H1 (cell line): ENCODE results near the gene HSPB1. TPM values are rescaled to one million over a fixed set of nuclear protein-coding genes. Genes with fewer than 3 reads are reported as not detected.

ENCODE experiments used
- CTCF ChIA-PET: fragments of 300-600 bp; sonication (Branson Sonifier 250); formaldehyde crosslinking; loops from one replicate; lab custom pipeline; 2021; ENCODE audit not compliant: partially characterized antibody; lab: Charles Lee
- POLR2A ChIA-PET: fragments of 300-600 bp; sonication (Branson Sonifier 250); formaldehyde crosslinking; loops from one replicate; lab custom pipeline; 2021; ENCODE audit warnings: inconsistent platforms; ENCODE audit not compliant: partially characterized antibody; lab: Charles Lee
- DNase-seq, 2 experiments: peaks; one replicate each; pipeline versions ENCODE4 v3.0.0 to v3.0.0-alpha.2; 2010 to 2022; ENCODE audit warnings: low spot score in 2 of 2, low read depth in 1 of 2, mixed read lengths in 1 of 2
- FAIRE-seq: peaks from 2 replicates; lab custom pipeline; 2011; peaks lifted over from hg19 to GRCh38; lab: Jason Lieb, UNC
- H2AFZ ChIP-seq: 2 replicates; pipeline ENCODE4 v1.8.1; 2012; ENCODE audit warnings: low read length, inconsistent platforms
- H2AK5ac ChIP-seq: 2 replicates; pipeline ENCODE4 v1.6.1; 2013; ENCODE audit warnings: low read depth, low read length
- H2BK120ac ChIP-seq: replicated peaks from 2 replicates; pipeline ENCODE3; 2013; ENCODE audit warnings: low read depth, low read length, inconsistent platforms
- H2BK12ac ChIP-seq: 2 replicates; pipeline ENCODE4 v1.6.1; 2013; ENCODE audit warnings: low read depth, low read length
- H2BK15ac ChIP-seq: 2 replicates; pipeline ENCODE4 v1.6.1; 2013; ENCODE audit warnings: low read length
- H2BK20ac ChIP-seq: 2 replicates; pipeline ENCODE4 v1.6.1; 2013; ENCODE audit warnings: low read length
- H2BK5ac ChIP-seq: 2 replicates; pipeline ENCODE4 v1.6.1; 2013; ENCODE audit warnings: low read depth, low read length
- H3K14ac ChIP-seq: 2 replicates; pipeline ENCODE4 v1.6.1; 2013; ENCODE audit warnings: inconsistent platforms; ENCODE audit not compliant: insufficient read length
- H3K18ac ChIP-seq: 2 replicates; pipeline ENCODE4 v1.6.1; 2013; ENCODE audit warnings: low read length; ENCODE audit errors: extremely low read depth
- H3K23ac ChIP-seq: 2 replicates; pipeline ENCODE4 v1.6.1; 2013; ENCODE audit warnings: inconsistent platforms; ENCODE audit not compliant: insufficient read length
- H3K23me2 ChIP-seq: 2 replicates; pipeline ENCODE4 v1.6.1; 2013; ENCODE audit warnings: low read depth, low read length
- H3K27ac ChIP-seq: 2 replicates; pipeline ENCODE4 v1.6.1; 2011; ENCODE audit warnings: low read depth, low read length, inconsistent platforms
- H3K27me3 ChIP-seq, 4 experiments: replicated peaks in 1 of 4; 1 replicate in 1 of 4; 2 replicates in 3 of 4; pipeline versions ENCODE4 v1.6.1 to v1.8.1; 2011 to 2013; ENCODE audit warnings: low read length in 3 of 4, mild to moderate bottlenecking in 3 of 4, inconsistent platforms in 2 of 4, mixed read lengths in 2 of 4, moderate library complexity in 1 of 4; ENCODE audit not compliant: control insufficient read depth in 3 of 4, insufficient read depth in 3 of 4; ENCODE audit errors: extremely low read depth in 1 of 4
- H3K36me3 ChIP-seq, 4 experiments: 2 replicates each; pipeline versions ENCODE4 v1.6.1 to v1.8.1; 2011 to 2013; ENCODE audit warnings: mild to moderate bottlenecking in 4 of 4, low read length in 3 of 4, moderate library complexity in 2 of 4, control low read depth in 1 of 4, inconsistent platforms in 1 of 4; ENCODE audit not compliant: insufficient read depth in 4 of 4, control insufficient read depth in 2 of 4
- H3K4ac ChIP-seq: replicated peaks from 2 replicates; pipeline ENCODE3; 2013; ENCODE audit warnings: low read length, low read depth, mixed read lengths, inconsistent platforms; ENCODE audit not compliant: insufficient read length
- H3K4me1 ChIP-seq, 4 experiments: replicated peaks in 1 of 4; 1 replicate in 1 of 4; 2 replicates in 3 of 4; pipeline versions ENCODE4 v1.6.1 to v1.8.1; 2011 to 2013; ENCODE audit warnings: low read length in 3 of 4, inconsistent platforms in 2 of 4, mixed read lengths in 1 of 4; ENCODE audit not compliant: insufficient read depth in 4 of 4, control insufficient read depth in 3 of 4
- H3K4me2 ChIP-seq, 2 experiments: 2 replicates each; pipeline versions ENCODE4 v1.6.1 to v1.8.1; 2011 to 2013; ENCODE audit warnings: low read depth in 2 of 2, low read length in 2 of 2, control low read depth in 1 of 2, inconsistent platforms in 1 of 2, mild to moderate bottlenecking in 1 of 2; ENCODE audit not compliant: insufficient read depth in 1 of 2
- H3K4me3 ChIP-seq, 4 experiments: fragments of 200-600, 300-600 bp in 1 of 4; sonication (generic), shearing (Covaris generic), sonication (Bioruptor Twin) in 1 of 4; 2 replicates each; pipeline versions ENCODE4 v1.5.1 to v1.8.1; 2011 to 2016; ENCODE audit warnings: low read length in 4 of 4, low read depth in 3 of 4, control low read depth in 2 of 4, inconsistent platforms in 2 of 4, mild to moderate bottlenecking in 2 of 4, mixed read lengths in 1 of 4, moderate library complexity in 1 of 4; ENCODE audit not compliant: insufficient read depth in 2 of 4; ENCODE audit errors: extremely low read depth in 1 of 4
- H3K56ac ChIP-seq: replicated peaks from 2 replicates; pipeline ENCODE3; 2013; ENCODE audit warnings: low read depth, mild to moderate bottlenecking, mixed read lengths, low read length, inconsistent platforms; ENCODE audit not compliant: insufficient read length
- H3K79me1 ChIP-seq: 2 replicates; pipeline ENCODE4 v1.6.1; 2013; ENCODE audit warnings: low read depth, low read length, control low read depth
- H3K79me2 ChIP-seq, 2 experiments: 2 replicates each; pipeline versions ENCODE4 v1.6.1 to v1.8.1; 2012 to 2013; ENCODE audit warnings: low read length in 2 of 2, mild to moderate bottlenecking in 2 of 2, inconsistent platforms in 1 of 2; ENCODE audit not compliant: insufficient read depth in 2 of 2, control insufficient read depth in 1 of 2
- H3K9ac ChIP-seq, 4 experiments: replicated peaks in 1 of 4; 1 replicate in 1 of 4; 2 replicates in 3 of 4; pipeline versions ENCODE4 v1.6.1 to v1.8.1; 2011 to 2013; ENCODE audit warnings: low read depth in 3 of 4, low read length in 3 of 4, control low read depth in 2 of 4, mild to moderate bottlenecking in 2 of 4, moderate library complexity in 2 of 4, inconsistent platforms in 1 of 4; ENCODE audit errors: extremely low read depth in 1 of 4
- H3K9me3 ChIP-seq, 2 experiments: 2 replicates each; pipeline versions ENCODE4 v1.6.1 to v1.8.1; 2012 to 2013; ENCODE audit warnings: mild to moderate bottlenecking in 2 of 2, moderate library complexity in 2 of 2, control low read depth in 1 of 2, inconsistent platforms in 1 of 2, low read depth in 1 of 2, low read length in 1 of 2, mixed read lengths in 1 of 2; ENCODE audit not compliant: insufficient read depth in 2 of 2
- H4K20me1 ChIP-seq, 2 experiments: replicated peaks in 1 of 2; 2 replicates each; pipeline versions ENCODE3 to v1.8.1; 2011 to 2013; ENCODE audit warnings: inconsistent platforms in 2 of 2, low read length in 2 of 2, mild to moderate bottlenecking in 1 of 2; ENCODE audit not compliant: insufficient read depth in 2 of 2, control insufficient read depth in 1 of 2
- H4K5ac ChIP-seq: 2 replicates; pipeline ENCODE4 v1.6.1; 2013; ENCODE audit warnings: low read length, low read depth, mixed read lengths, inconsistent platforms; ENCODE audit not compliant: insufficient read length
- H4K8ac ChIP-seq: 2 replicates; pipeline ENCODE4 v1.8.0; 2013; ENCODE audit warnings: mild to moderate bottlenecking, moderate library complexity, low read length, inconsistent platforms; ENCODE audit not compliant: insufficient read depth; ENCODE audit errors: extremely low read depth
- H4K91ac ChIP-seq: replicated peaks from 2 replicates; pipeline ENCODE3; 2013; ENCODE audit warnings: low read length, mixed read lengths, inconsistent platforms; ENCODE audit not compliant: insufficient read length
- CEBPB ChIP-seq: IDR thresholded peaks from 2 replicates; pipeline ENCODE4 v1.6.1; 2012; ENCODE audit warnings: low read depth, low read length
- CTCF ChIP-seq, 3 experiments: IDR thresholded peaks; 1 replicate in 2 of 3; 2 replicates in 1 of 3; pipeline versions ENCODE4 v1.5.1 to v1.6.1; 2011; ENCODE audit warnings: low read length in 3 of 3, mild to moderate bottlenecking in 3 of 3, inconsistent platforms in 2 of 3, low read depth in 1 of 3, moderate library complexity in 1 of 3; ENCODE audit not compliant: insufficient read depth in 1 of 3; ENCODE audit errors: control extremely low read depth in 1 of 3
- EGR1 ChIP-seq: IDR thresholded peaks from 2 replicates; pipeline ENCODE4 v1.6.1; 2011; ENCODE audit warnings: low read depth, low read length, borderline replicate concordance
- KDM4A ChIP-seq: IDR thresholded peaks from one replicate; pipeline ENCODE4 v1.7.1; 2012; ENCODE audit warnings: low read depth, mild to moderate bottlenecking, moderate library complexity, low read length, inconsistent platforms; ENCODE audit not compliant: severe bottlenecking
- SP4 ChIP-seq: IDR thresholded peaks from 2 replicates; pipeline ENCODE4 v1.6.1; 2012; ENCODE audit warnings: low read length, inconsistent platforms
- SRF ChIP-seq: IDR thresholded peaks from 2 replicates; pipeline ENCODE4 v1.6.1; 2011; ENCODE audit warnings: mild to moderate bottlenecking, low read depth, low read length, moderate library complexity
- WGBS, 2 experiments: shearing (Covaris generic) in 1 of 2; methylation state at CpG; one replicate each; pipeline versions ENCODE4 v1.1.6 to v1.1.7; 2013 to 2015; ENCODE audit warnings: low lambda C conversion rate in 2 of 2, mixed read lengths in 2 of 2, inconsistent platforms in 1 of 2, low coverage in 1 of 2, missing lambda C conversion rate in 1 of 2; ENCODE audit not compliant: insufficient replicate concordance in 2 of 2, insufficient coverage in 1 of 2, insufficient read length in 1 of 2; ENCODE audit errors: extremely low coverage in 1 of 2, missing lambda C conversion rate in 1 of 2; 5-methylcytosine and 5-hydroxymethylcytosine counted together
- polyA plus RNA-seq, 7 experiments: library from polyadenylated mRNA; depleted of rRNA in 3 of 7; stranded (reverse) in 5 of 7; unstranded in 2 of 7; fragments of >200 nt in 5 of 7; fragments of 200-250 nt in 2 of 7; gene quantifications; 1 replicate in 5 of 7; 2 replicates in 1 of 7; 4 replicates in 1 of 7; pipeline versions ENCODE4 v1.2.1 to v1.2.3, GENCODE V29; 2011 to 2013; ENCODE audit warnings: missing spikeins in 2 of 7, mixed read lengths in 2 of 7
- total RNA-seq: library from RNA; stranded (reverse); fragmentation: NEBNext Ultra II Directional; extraction: Animal tissue kit (Norgen Biotek cat#: 25700); gene quantifications from 2 replicates; pipeline ENCODE4 v1.2.1, GENCODE V29; 2021

The HSPB1 gene
- total and polyA plus RNA-seq, 2 of the 8 experiments (the other 6 are each of a cell fraction or from before 2014, with no cell fraction given): 165 to 254 TPM

DNA sequence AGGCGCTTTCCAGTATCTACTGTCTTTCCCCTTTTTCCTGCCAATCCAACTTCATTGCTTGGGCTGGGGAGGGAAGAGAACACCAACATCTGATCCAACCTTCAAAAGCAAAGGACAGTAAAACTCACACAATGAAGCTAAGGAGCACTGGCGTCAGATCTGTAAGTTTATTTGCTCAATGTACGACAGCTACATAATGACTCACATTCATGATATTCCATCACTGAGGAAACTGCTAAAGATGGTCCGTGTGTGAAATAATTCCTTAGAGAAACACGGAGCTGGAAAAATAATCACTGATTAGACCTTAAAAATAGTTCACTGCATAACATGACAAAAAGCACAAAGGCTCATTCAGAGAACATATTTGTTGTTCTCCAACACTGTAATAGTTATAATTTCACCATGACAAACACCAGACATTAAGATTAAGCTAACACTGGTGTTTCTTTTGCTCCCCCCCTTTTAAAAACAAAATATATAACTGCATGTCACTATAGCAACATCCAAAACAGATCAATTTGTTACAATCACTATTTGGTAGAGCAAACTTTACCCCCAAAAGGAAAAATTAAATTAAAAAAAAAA lies 24.3 kb downstream of the HSPB1 start:
- no peaks in the 10 kb centered on the region; the same call in 1 of the 2 replicates for H3K79me1 ChIP-seq
- no peak for TF ChIP-seq CEBPB
- no peak for TF ChIP-seq SP4
- TF ChIP-seq CTCF (IDR thresholded peaks at IDR 0.05; ENCODE audit: control extremely low read depth in 1 of 3, insufficient read depth in 1 of 3, low read depth in 1 of 3, low read length in 3 of 3): no peak
- no peak for TF ChIP-seq EGR1
- TF ChIP-seq SRF: no peak
- TF ChIP-seq KDM4A: no peak
- CTCF ChIA-PET: interaction anchor here (1.3 kb wide), 1 partner anchor 13 kb away, joined by 6 read pairs; no protein-coding TSS in a partner anchor
- no peaks in the 10 kb centered on the region; a peak in 1 of 7 replicates for H3K4me1 ChIP-seq
- no peak overlapping the region for H2BK20ac ChIP-seq
- no peak overlapping the region for H3K4ac ChIP-seq
- no peaks in the 10 kb centered on the region for H3K23me2 ChIP-seq
- no peak overlapping the region for H2BK5ac ChIP-seq
- 95% methylated on average over 5 of the region's 5 CpGs; no CpG with 5 or more reads in 1 of the 2 experiments for WGBS, 2 experiments
- FAIRE-seq: no peak
- no peak overlapping the region for H2AFZ ChIP-seq
- no peak for DNase-seq
- no peak overlapping the region for H2BK120ac ChIP-seq
- peaks cover 26 to 37% of the 10 kb centered on the region in 2 experiments for H4K20me1 ChIP-seq
- no peak overlapping the region for H2AK5ac ChIP-seq
- no peak overlapping the region for H3K14ac ChIP-seq
- no peak overlapping the region for H3K18ac ChIP-seq
- H2BK15ac ChIP-seq: no peak overlapping the region
- no peak overlapping the region for H4K5ac ChIP-seq
- H3K27ac ChIP-seq: no peak overlapping the region
- peaks cover 0 to 59% of the 10 kb centered on the region in 2 experiments; a peak in 3 of 4 replicates for H3K79me2 ChIP-seq
- peaks cover 22 to 58% (median 47%) of the 10 kb centered on the region in 4 experiments for H3K36me3 ChIP-seq
- no peaks in the 10 kb centered on the region for H3K9me3 ChIP-seq
- H3K23ac ChIP-seq: no peak overlapping the region
- H2BK12ac ChIP-seq: no peak overlapping the region
- H3K9ac ChIP-seq: no peak overlapping the region
- no peak overlapping the region for H4K8ac ChIP-seq
- POLR2A ChIA-PET: interaction anchor here (0.7 to 5.3 kb wide), 12 partner anchors 8 to 48 kb away, joined by 3 to 33 read pairs (median 5); no protein-coding TSS in a partner anchor
- no peak overlapping the region for H3K4me3 ChIP-seq
- H3K4me2 ChIP-seq: no peak overlapping the region
- no peaks in the 10 kb centered on the region for H3K27me3 ChIP-seq
- H4K91ac ChIP-seq: no peak overlapping the region
- H3K56ac ChIP-seq: no peak overlapping the region
